SIG-M5 treated with dmso at 0.1 percent for 504 hours (cell line): ENCODE results near the gene XXYLT1.

Experiments used
- DNase-seq: peaks from one replicate; lab custom pipeline; 2025; ENCODE audit not compliant: unreplicated experiment; lab: John Stamatoyannopoulos, UW

Gene XXYLT1

DNA sequence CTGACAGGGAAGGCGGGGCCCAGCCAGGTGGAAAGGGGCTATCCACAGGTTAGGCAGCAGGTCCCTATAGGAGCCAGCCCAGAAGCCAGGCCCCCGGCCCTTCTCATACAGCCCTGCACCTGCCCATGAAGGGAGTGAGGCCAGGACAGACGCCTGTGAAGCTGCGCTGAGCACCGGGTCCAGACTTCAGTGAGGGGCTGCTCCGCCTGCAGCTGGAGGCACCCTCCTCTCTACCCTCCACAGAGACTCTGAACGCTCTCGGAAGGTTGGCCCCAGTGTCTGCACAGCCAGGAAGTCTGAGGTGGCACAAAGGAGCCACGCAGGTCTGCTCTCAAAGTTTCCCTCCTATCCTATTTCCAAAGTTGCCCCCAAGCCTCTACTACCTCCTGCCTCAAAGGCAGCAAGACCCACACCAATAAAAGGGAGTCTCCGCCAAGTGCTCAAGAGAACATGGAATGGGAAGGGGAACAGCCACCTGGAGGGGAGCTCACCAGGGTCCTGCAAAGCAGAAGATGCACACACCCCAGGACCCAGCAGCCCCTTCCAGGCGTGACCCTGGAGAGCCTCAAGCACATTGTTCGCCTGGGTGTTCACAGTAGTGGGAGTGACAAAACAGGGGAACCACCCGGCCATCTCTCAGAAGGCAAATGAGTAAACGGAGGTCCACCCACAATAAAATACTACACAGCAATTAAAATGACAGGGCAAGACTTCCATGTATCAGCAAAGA, 19.5 kb downstream of the XXYLT1 start:
- DNase-seq = no peak

DNA sequence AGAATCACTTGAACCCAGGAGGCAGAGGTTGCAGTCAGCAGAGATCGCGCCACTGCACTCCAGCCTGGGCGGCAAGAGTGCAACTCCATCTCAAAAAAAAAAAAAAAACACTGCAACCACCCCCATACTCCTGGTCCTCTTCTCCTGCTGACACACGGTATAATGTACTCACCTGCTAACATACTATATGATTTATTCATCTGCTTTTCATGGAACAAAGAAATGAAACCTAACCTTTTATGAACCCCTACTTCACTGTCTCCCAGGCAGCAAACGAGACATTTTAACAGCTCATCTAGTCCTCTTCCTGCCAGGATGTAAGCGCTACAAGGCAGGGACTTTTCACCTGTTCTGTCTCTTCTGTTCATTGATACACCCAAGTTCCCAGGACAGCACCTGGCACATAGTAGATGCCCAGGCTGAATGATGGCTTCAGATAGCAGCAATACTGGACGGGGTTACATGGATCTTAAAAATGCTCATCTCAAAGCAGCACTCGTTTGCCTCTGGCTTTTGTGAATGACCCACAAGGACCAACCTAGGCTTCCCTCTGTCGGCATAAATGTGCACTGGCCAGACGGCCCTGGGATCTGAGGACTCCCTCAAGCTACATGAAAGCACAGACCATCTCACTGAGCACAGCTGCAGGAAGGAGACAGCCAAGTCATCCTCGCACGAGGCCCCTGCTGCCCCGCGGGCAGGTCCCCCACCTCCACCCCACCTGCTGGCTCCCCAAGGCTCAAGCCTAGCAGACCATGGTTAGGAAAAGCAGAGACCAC, 20.3 kb downstream of the XXYLT1 start:
- DNase-seq = no peak

DNA sequence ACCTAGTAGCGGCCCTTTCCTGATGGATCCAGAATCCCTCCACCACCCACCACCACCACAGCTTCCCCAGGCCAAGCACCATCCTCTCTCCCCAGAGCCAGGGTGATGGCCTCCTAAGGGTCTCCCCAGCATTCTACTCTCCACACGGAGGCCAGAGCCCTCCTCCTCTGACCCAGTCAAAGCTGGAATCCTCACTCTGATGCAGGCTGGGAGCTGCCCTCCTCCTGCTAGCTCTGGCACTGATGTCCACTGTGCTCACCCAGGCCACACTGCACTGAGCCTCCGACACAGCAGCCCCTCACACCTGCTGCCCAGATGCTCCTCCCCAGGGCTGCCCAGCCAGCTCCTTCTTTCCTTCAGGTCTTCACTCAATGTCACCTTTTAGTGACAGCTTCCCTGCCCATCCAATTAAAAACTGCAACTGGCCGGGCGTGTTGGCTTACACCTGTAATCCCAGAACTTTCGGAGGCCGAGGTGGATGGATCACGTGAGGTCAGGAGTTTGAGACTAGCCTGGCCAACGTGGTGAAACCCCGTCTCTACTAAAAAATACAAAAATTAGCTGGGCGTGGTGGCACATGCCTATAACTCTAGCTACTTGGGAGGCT, 21.0 kb downstream of the XXYLT1 start:
- no peak for DNase-seq

DNA sequence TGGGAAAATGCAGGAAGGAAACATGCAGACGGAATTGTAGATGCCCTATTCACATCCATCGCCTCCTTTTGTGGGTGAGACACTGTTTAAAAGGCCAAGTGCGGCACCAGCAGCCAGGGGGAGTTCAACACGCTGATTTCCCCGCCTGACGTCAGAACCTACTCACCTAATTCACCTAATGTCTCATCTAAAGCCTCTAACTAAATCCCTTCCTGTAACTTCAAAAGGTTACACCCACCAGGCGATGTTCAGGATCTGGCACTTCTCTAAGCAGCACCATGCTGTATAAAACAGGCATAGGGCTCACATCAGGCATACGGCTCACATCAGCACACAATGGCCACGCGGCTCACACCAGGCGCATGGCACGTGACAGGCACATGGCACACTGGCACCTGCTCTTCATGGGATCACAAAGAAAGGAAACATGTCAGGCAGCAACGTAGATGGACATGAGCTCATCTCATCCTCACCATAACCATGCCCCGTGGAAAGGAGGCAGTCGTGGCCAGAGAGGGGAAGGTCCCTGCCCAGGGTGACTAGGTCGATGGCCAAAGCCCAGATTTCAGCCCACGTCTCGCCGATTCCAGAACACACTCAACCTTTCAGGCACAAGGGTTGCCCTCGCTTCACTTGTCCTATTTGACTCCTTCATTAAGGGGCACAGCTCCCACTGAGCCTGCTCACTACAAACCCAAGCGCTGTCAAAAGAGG, 21.7 kb downstream of the XXYLT1 start:
- DNase-seq = no peak

DNA sequence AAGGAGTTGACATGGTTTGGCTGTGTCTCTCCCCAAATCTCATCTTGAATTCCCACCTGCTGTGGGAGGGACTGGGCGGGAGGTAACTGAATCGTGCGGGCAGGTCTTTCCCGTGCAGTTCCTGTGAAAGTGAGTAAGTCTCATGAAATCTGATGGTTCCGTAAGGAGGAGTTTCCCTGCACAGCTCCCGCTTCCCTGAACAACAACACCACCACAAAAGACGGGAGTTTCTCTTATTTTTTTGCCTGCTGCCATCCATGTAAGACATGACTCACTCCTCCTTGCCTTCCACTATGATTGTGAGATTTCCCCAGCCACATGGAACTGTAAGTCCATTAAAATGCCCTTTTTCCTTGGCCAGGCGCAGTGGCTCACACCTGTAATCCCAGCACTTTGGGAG, 22.7 kb downstream of the XXYLT1 start:
- no peak for DNase-seq

DNA sequence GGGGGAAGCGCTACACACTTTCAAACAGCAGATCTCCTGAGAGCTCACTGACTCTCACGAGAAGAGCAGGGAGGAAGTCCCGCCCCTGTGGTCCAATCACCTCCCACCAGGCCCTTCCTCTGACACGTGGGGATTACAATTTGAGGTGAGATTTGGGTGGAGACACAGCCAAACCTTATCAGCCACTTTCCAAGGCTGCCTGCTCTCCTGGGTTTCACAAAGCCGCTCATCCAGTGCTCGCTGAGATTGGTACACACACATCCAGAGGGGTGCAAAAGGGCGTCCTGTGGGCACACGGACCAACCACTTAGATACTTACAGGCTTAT, 23.1 kb downstream of the XXYLT1 start:
- no peak for DNase-seq

DNA sequence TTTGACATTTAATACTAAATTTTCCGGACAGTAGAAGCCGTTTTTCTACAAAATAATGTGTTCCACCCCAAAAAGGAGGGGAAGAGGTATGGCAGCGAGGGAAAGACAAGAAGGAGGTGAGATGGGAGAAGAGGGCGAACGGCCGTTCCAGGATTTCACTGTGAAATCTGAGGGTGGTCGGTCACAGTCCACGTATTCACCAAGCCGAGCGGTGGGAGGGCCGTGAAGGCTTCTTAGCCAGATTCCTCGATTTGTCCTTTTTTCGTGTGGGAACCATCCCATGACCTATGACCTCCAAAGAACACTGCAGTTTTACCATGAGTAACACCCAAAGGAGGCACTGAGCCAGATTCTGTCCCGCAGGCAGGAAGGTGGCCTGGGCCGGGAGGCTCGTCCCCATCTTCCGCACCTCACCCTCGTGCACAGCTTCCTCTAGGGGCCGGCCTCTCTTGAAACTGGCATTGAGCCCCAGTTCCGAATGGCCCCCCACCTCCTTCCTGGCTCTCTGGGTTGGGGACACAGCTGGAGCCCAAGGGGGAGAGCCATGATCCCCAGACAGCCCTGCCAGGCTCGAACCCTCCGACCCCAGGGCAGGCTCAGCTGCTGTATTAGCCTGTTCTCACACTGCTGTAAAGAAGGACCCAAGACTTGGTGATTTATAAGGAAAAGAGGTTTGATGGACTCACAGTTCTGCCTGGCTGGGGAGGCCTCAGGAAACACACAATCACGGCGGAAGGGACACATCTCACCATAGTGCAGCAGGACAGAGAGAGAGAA, 23.7 kb downstream of the XXYLT1 start:
- no peak for DNase-seq

DNA sequence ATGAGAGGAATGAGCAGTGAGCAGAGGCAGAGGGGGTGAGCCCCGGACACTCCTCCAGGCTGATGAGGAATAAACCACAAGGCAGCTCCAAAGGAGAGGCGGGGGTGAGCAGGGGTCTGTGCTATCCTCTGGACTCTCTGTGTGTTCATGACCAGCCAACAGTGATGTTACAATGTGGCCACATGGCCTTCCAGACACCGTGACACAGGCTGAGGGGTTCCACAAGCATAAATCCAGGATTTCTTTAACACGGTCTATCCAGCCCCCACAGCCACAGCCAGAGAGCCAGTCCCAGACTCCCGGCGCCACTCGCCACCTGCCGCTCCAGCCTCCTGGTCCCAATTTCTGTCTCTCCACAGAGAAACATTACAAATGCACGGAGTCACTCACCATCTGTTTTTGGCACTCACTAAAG, 24.4 kb downstream of the XXYLT1 start:
- no peak for DNase-seq

DNA sequence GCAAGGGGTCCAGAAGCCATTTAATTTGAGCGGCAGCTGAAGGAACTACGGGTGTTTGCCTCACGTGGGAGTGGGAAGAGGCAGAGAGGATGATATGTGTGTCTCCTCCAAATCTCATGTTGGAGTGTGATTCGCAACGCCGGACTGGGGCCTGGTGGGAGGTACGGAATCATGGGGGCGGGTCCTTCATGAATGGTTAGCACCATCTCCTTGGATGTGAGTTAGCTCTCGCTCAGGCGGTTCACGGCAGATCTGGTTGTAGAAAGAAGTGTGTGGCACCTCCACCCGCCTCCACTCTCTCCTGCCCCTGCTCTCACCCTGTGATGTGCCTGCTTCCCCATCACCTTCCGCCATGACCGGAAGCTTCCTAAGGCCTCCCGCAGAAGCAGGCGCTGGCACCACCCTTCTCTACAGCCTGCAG, 25.4 kb downstream of the XXYLT1 start:
- no peak for DNase-seq

DNA sequence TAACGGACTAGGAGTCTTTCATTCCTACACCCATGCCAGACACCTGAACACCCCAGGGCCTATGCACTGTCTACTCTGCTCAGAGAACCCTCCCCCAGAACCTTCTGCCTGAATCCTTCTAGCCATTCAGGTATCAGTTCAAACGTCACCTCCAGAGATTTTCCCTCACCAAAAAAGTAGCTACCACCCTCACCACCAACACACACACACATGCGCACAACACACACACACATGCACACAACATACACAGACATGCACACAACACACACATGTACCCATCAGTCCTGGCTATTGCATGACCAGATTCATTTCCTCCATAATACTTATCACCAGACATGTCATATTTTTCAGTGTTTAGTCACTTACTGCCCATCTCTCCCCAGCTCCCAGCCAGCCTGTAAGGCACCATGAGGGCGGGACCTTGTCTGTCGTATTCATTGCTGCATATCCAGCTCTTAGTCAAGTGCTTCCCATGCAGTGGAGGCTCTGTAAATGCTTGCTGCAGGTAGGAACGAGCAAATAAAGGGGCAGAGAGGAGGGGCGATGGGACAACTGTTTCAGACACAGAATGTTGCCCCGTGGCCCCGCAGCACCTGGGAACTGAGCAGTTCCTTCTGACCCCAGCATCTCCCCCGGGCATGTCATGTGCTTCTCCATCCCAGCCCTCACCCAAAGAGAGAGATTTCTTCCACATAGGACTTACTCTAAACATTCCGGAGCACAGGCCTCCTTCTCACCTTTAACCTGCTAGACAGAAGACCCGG, 29.2 kb downstream of the XXYLT1 start:
- no peak for DNase-seq

DNA sequence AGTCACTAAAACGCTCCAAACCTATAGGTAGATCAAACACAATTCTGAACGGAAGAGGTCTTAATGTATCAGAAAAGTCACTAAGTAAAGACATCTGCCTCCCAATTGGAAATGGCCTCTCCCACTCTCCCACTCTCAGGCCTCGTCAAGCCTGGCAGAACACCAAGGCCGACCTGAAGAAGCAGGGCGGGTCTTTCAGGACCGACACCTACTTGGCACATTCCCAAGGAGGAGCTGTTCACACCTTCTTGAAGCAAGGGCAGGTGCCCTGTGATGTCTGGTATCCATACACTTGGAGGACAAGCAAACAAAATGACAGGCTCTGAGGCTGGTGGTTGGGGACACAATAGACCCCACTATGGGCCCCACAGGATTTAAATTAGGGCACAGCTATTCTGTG, 30.0 kb downstream of the XXYLT1 start:
- DNase-seq = no peak

DNA sequence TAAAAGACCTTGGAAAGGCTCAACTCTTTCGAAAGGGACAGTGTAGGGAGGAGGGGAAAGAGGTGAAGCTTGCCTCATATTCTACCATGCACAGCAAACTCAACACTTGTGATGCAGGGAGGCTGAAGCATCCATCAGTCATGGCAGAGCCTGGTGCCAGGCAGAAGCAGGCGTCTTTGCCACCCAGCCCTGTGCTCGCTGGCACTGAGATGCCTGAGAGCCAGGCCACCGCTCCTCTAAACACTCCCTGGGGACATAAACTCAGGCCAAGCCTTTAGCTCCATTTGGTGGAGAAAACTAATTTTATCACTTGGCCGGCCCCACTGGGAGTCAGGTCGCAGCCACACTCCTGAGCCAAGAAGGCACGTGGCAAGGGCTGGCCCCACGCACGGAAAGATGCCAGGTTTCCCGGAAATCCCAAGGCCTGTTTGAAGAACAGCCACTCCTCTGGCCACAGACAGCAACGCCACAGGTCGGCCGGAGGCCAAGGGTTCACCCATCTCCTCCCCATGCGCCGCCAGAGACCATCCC, 30.7 kb downstream of the XXYLT1 start:
- DNase-seq = no peak

DNA sequence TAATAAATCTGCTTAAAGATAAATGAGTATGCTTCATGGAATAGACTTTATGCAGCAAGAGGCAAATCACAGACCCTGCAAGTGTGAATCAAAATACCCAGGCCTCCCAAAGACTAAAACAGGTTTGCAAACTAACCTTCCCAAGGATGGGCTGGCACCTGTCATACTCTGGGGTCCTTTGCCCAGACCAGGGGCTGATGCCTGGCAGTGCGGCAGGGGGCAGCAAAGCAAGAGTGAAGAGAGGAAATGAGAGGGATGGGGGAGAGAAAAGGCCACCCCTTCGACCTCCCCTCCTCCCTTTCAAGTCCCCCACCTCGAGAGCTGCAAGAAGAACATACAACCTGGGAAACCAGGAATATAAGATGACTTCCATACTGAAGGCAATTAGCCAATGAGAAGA, 31.8 kb downstream of the XXYLT1 start:
- no peak for DNase-seq

DNA sequence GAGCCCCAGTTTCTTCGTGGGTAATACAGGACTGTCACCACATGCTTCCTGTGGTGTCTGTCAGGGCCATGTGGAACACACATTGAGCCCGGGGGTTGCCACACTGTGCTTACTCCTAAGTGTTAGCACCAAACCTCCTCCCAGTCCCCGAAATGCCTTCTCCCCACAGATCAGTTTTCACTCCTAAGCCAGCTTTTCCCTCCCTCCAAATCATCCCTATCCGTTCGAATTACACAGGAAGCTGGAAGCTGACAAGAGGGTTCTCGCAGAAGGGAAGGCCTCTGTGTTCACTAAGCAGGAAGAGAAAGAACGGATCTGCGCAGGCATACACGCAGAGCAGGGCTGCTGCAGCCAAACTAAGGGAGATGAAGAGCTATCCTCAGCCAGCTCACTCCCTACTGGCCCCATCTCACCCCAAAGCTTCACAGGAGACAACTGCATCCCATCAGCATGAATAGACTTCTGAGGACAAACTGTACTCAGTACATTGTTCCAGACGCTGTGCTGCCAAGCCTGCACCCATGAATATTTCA, 32.3 kb downstream of the XXYLT1 start:
- DNase-seq = no peak

DNA sequence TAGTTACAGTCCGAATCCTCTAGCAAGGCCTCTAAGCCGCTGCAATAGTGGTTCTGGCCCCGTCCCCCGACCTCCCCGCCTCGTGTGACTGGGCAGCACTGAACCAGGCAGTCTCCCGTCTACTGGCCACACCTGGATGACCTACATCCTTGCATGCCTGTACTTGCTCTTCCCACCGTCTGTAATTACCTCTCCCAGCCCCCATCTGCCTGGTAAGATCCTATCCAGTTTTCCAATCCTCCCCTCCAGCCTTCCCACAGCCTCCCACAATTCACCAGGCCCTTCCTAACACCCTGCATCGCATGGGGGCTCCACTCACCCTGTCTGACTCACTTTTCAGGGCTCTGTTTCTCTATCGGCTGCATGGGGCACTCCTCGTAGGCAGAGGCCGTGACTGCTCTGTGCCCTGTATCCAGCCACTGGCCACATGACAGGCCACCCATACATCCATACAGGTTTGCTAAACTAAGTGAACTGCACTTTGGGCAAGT, 32.8 kb downstream of the XXYLT1 start:
- DNase-seq = no peak

DNA sequence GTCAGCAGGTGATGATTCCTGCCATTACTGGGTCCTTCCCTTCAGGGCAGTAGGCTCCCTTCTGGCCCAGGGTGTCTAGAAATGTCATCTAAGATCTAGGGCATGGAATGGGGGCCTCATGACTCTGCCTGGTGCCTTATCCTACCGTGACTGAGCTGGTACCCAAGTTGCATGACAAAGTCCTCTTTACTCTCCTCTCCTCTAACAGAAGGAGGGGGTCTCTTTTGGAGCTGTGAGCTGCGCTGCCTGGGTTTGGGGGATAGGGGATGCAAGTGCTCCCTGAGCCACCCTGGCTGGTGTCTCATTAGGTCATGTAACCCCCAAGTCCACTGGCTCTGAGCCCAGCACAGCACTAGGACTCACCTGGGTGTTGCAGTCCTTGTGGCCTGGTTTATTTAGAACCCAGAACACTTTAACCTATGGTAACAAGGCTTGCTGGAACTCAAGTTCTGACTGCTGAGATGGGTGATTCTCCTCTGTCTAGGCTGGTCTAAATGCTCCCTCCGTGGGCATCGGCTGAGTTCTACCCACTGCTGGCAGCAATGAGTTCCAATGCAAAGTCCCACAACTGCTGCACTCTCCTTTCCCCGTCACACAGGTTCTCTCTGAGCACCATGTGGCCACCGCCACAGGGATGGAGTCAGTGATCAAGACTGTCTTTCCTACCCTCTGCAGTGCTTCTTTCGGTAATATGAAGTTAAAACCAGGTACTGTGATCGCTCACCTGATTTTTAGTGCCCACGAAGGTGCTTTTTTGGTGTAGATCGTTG, 34.0 kb downstream of the XXYLT1 start:
- DNase-seq = no peak

DNA sequence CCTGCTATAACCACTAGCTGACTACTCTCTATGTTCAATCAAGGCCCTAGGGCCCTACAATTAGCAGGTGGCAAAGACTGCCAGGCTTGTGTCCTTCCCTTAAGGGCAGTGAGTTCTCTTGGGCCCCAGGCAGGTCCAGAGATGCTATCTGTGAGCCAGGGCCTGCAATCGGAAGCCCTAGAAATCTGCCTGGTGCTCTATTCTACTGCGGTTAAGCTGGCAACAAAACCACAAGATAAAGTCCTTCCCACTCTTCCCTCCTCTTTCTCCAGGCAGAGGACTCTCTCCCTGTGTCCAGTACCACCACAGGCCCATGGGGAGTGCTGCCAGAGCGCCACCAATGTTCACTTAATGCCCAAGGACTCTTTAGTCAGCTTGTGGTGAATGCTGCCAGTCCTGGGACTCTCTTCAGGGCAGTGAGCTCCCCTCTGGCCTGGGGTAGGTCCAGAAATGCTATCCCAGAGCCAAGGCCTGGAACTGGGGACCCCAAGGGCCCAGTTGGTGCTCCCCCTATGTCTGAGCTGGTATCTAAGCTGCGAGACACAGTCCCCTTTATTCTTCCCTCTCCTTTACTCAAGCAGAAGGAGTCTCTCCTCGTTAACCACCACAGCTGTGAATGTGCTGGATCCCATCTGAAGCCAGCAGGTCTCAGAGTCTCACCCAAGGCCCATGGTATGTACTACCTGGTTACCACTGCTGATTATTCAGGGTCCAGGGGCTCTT, 34.7 kb downstream of the XXYLT1 start:
- no peak for DNase-seq

DNA sequence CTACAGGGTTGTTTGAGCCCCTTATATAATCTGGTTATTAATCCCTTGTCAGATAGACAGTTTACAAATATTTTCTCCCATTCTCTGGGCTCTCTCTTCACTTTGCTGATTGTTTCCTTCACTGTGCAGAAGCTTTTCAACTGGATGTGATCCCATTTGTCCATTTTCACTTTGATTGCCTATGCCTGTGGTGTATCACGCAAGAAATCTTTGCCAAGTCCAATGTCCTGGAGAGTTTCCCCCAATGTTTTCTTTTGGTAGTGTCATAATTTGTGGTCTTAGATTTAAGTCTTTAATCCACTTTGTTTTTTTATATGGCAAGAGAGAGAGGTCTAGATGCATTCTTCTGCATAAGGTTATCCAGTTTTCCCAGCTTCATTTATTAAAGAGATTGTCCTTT, 40.7 kb downstream of the XXYLT1 start:
- no peak for DNase-seq
